Stimulated activated CD4-positive, alpha-beta T cell treated with anti-CD3 and anti-CD28 coated beads, Interleukin-4, amount 100 ng/mL, for 4 hours (primary cell): ENCODE measurements around the gene AP3B1.
"Not testable (repeated sequence)": the region's sequence is repeated elsewhere in the genome, so short reads cannot be mapped to it uniquely, and the experiment has no call there.

Experiments
- DNase-seq, 2 experiments: peaks; one replicate each; pipeline ENCODE4 v3.0.0-alpha.2; 2020

AP3B1 gene

DNA sequence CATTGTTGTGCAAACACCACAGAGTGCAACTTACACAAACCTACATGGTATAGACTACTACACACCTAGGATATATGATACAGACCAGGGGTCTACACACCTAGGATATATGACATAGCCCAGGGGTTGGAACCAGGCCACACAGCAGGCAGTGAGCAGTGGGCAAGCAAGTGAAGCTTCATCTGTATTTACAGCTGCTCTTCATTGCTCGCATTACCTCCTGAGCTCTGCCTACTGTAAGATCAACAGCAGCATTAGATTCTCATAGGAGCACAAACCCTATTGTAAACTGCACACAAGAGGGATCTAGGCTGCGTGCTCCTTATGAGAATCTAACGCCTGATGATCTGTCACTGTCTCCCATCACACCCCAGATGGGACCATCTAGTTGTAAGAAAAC, 56.6 kb downstream of the AP3B1 start:
- DNase-seq = no peak

DNA sequence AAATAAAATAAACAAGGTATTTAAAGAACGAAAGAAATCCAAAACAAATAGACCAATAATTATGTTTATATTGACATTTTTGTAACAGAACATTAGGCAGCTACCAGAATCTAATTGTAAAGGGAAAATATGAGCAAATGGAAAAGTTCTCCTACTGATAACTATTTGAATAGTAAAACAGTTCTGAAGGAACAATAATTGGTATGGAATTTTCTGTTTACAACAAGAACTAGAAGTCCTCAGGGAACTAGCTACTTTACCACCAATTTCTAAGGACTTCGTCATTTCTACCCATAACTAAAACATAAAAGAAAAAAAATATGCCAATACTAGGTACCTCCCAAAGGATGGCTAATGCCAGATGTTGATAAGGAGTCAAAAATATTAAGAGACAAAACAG, 58.5 kb downstream of the AP3B1 start:
- no peak for DNase-seq

DNA sequence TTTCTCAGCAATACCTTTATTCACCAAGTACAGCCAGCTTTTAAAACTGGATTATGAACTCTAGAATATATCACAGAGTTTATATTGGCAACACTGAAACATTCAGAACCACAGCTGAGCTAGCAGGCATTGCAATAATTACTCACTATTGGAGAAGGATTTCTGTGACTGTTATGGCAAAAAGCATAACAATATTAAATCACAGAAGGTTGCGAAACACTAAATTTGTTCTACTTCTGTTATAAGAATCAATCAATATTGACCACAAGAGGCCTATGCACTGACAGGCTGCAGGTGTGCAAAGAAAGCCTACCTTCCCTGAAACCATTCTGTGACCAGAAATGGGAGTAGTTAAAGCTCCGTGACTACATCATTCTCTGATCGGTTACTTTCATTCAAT, 59.2 kb downstream of the AP3B1 start:
- DNase-seq = no peak

DNA sequence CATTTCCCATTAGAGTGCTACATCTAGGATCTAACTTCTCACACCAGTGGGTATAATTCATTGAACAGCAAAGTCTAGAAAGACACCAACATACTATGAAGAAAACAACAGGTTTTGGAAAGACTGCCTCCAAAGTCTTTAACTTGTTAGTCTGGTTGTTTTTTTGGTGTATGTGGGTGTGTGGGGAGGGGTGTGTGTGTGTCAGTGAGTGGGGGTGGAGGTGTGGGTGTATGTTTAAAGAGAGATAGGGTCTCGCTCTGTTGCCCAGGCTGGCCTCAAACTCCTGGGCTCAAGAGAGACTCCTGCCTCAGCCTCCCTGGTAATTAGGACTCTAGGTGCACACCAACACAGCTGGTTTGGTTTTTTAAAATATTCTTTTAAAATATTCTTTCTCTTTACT, 59.7 kb downstream of the AP3B1 start:
- DNase-seq = no peak

DNA sequence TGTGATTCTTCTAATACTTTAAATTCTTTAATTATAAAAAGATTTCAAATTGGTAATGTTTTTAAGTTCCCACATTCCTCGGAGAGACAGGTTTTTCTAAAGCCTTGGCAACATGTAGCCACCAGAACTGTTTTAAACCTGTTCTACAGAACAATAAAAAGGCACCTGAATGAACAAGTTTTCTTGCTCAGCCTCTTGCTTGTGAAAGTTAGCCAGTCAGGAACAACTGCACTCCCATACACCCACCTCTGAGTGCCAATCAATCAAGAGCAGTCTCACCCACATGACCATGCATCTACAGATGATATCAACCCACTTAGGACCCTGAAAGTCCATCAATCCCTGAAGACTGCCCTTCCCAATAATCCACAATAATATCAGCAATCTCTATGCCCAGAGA, 62.3 kb downstream of the AP3B1 start:
- no peak for DNase-seq

DNA sequence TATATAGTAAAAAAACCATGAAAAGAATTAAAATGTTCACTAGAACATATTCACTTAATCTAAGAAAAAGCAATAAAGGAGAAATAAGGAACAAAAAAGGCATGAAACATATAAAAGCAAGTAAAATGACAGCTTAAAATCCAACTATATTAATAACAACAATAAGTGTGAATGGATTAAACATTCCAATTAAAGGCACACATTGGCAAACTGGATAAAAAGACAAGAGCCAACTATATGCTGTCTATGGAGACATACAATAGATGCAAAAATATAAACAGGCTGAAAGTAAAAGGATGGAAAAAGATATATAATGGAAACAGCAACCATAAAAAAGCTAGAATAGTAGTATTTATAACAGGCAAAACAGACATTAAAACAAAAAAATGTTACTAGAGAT, 70.1 kb downstream of the AP3B1 start:
- DNase-seq = no peak

DNA sequence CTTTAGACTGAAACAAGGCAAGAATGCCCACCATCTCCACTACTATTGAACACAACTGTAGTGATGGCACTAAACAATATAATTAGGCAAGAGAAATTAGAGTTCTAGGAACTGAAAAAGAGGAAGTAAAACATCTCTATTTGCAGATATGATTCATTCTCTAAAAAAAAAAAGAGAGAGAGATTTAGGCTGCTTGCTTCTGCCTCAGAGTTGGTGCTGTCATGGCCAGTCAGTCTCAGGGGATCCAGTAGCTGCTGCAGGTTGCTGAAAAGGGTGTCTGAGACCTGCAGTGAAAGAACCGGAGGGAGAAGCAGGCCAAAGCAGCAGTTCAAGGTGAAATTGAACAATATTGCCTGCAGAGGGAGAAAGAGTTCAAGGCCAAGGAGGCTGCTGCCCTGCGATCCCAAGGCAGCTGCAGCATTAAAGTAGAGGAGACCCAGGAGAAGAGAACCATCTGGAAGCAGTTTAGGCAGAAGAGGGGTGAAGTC, 72.5 kb downstream of the AP3B1 start:
- no peak for DNase-seq

DNA sequence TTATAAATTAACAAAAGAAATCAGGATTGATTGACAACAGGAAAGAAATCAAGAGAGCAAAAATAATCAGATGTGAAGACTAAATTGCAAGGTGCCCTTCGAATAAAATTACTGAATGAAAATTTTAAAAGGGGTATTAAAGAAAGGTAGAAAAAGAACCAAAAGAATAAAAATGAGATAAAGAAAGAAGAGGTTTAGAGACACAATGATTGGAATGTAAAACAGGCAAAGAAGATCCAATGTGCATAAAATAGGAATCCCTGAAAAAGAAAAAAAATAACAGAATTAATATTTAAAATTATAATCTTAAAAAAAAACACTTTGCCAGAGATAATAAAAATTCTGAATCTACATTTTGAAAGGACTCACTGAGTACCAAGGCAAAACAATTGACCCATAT, 73.0 kb downstream of the AP3B1 start:
- no peak for DNase-seq

DNA sequence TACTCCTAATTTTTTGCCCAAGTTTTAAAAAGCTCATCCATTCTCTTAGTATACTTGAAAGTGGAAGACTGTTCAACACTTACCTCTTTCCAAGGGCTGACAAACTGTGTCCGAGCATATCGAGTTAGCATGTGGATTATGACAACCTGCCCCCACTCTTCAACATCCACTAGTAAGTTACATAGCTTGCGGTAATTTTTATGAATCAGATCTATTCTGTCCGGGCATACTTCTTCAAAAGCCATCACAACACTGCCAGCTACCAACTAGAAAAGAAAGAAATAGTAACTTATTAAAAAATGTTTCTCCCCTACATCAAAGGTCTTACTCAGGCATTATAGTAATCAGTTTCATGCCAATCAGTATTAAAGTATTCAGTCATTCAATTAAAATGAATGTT, 78.5 kb downstream of the AP3B1 start:
- no peak for DNase-seq

DNA sequence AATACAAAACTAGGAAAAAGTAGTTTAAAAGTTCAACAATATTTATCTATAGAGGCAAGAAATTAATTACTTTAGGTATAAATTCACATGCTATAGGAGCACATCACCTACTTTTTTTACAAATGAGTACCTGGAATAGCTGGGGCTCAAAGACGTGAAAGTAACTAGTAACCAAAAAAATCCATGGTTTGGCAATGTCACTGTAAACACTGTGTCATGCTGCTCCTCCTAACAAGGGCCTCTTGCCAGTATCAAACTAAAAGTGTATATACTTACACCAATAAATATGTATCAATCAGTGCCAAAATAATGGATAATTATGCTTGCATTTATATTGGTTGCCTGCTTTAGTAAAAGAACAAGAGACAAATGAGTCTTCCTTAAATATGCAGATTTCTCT, 78.9 kb downstream of the AP3B1 start:
- DNase-seq = no peak

DNA sequence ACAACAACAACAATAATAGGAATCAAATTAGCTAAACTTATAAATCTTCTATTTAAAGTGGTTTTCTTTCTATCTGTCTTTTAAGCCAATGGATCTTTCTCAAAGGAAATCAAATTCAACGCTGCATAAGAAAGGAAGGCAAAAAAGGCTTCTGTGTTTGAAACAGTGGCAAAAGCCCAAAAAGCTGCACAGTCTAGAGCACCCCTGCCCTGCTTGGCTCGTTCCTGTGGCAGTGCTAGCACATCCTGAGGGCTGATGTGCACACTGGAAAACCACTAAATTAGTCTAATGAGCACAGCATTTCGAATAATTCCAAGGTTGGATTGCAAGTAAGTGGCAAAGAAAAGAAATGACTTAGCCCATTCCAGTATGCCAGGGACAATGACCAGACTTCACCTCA, 80.7 kb downstream of the AP3B1 start:
- DNase-seq = no peak

DNA sequence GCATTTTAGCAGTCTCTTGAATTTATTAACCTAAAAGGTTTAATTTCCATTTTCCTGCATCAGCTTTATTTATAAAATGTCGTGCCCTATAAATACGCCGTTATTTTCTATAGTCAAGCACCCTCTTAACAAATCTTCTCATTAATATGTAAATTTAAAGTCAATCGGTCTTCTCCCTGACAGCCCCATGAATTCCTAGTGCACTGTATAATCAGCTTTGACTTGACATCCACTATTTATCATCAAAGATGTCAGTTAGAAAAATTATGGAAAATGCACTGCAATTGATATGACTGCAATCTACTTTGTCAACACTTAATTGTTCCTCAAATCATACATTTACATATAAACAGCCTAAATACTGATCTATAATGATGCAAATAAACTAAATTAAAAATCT, 83.4 kb downstream of the AP3B1 start:
- DNase-seq = no peak

DNA sequence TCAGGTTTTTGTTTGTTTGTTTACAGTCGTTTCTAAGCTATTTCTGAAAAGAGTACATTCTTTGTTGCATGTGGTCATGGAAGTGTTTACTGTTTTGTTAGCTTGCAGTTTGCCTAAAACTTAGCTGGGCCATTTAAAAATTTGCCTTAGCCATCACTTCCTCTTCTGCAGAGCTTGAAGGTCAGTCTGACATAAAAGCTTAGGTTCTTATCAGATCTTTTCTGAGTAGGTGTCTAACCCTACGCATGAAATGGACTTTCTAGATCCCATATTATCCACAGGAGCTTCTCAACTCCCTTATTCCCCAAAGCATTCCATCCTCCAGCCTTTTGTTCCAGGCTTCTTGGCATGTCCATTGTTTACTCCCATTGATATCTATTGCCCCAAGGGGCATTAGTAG, 90.3 kb downstream of the AP3B1 start:
- DNase-seq = no peak

DNA sequence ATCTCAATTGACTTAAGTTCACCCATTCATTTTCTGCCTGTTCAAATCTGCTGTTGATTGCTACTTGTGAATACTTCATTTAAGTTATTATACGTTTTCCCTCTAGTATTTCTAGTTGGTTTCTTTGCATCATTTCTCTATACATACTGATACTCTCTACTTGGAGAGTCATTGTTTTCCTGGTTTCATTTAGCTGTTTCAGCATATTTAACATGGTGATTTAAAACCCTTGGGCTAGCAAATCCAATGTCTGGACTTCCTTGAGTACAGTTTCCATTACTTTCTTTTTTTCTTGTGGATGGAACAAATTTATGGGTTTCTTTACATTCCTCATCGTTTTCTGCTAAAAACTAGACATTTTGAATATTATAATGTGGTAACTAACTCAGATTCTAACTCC, 90.7 kb downstream of the AP3B1 start:
- DNase-seq = no peak

DNA sequence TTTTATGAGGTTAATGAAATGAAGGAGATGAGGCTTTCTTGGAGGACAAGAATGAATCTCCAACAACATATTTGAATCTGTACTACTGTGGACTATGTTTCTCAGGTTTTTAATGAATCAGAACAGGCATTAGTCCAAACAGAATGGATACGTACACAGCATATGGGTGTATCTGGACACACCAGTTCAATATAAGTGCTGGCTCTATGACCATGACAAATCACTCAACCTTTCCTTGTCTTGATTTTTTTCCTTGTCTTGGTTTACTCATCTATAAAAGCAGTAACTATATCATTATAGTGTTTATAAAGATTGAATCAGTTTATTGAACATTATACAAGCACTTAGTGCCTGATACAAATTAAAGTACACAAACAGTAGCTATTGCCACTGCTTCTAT, 104.1 kb downstream of the AP3B1 start:
- no peak for DNase-seq

DNA sequence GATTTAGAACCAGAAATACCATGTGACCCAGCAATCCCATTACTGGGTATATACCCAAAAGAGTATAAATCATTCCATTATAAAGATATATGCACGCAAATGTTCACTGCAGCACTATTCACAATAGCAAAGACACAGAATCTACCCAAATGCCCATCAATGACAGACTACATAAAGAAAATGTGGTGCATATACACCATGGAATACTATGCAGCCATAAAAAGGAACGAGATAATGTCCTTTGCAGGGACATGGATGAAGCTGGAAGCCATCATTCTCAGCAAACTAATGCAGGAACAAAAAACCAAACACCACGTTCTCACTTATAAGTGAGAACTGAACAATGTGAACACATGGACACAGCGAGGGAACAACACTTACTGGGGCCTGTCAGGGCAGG, 105.8 kb downstream of the AP3B1 start:
- DNase-seq = not testable (repeated sequence)

DNA sequence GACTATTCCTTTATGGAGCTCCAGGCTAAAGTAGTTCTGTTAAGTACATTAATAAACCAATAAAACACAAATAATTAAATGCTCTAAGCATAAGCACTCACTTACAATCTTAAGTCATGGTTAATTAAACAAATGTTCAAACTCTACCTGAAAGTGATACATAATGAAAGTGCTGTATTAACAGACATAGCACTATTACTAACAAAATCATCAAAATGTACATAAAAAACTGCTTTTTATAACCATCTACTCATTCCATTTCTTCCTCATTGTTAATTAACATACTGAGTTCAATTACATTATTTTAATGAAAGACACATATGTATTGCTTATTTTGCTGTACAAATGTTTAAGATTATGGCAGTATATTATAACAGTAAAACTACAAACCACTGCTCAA, 107.3 kb downstream of the AP3B1 start:
- DNase-seq = no peak

DNA sequence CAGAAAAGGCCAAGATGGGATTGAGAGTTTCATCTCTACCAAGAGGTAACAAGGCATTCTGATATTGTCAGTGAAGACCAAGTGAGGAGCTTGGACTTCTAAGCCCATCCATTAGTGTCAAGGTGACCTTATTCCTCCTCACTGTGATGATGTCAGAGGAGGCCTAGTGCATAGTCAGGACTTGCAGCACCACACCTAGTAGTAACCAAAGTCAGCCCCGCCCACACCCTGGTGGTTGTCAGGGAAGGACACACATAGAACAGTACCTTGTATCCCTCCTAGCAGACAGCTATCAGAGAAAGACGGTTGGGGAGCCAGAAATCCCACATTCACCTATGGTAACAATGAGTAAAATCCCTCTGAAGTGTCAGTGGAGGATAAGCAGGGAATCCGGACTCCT, 111.7 kb downstream of the AP3B1 start:
- DNase-seq = no peak

DNA sequence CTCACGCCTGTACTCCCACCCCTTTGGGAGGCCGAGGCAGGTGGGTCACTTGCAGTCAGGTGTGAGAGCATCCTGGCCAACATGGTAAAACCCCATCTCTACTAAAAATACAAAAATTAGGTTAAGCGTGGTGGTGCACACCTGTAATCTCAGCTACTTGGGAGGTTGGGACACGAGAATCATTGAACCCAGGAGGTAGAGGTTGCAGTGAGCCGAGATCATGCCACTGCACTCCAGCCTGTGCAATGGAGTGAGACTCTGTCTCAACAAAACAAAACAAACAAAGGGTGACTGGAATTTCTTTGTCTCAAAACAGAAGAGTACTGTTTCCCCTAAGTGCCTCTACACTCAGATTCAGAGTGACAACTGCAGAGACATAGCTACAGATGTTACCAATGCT, 116.1 kb downstream of the AP3B1 start:
- DNase-seq = no peak

DNA sequence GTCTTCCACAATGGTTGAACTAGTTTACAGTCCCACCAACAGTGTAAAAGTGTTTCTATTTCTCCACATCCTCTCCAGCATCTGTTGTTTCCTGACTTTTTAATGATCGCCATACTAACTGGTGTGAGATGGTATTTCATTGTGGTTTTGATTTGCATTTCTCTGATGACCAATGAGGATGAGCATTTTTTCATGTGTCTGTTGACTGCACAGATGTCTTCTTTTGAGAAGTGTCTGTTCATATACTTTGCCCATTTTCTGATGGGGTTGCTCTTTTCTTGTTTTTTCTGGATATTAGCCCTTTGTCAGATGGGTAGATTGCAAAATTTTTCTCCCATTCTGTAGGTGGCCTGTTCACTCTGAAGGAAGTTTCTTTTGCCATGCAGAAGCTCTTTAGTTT, 124.2 kb downstream of the AP3B1 start:
- DNase-seq = not testable (repeated sequence)

DNA sequence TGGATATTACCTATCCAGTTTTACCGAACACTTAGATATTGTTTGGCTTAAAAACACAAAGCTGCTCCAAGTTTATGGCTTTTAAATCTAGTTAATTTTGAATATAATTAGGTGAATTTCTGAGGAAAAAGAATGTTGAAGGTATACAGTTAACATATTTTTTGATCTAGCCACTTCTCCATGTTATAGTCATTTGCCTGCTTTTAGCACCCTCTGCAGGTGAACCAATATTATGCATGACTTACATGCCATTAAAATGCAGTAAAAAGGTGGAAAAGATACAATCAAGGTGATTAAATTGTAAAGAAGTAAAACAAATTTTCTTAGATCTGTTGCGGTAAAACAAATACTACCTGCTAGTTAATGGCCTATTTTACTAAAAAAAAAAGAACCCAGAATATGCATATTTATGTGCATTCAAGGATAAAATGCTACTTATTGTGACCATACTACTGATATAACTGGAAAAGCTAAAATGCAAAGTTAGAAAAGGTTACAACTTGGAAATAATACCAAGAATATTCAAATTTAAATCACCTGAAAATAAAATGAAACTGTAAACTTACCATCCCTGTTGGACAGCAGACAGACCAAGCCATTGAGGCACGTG, 132.1 kb downstream of the AP3B1 start:
- DNase-seq = no peak

DNA sequence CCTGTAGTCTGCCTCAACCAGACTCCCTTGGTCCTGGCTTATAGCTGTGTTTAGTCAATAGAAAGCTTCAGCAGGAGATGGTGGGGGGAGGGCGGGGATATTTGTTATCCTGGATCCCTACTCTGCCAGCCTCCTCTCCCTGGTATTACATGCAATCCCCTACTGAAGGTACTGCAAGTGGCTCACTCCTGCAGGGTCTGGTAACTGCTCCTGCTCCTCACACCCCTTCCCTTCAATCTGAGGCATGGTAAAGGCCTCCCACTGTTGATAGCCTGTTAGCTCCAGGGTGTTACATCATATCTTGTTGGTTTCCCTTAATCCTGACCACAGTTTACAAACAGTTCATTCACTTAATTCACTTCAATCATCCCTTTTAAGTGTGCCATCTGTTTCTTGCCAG, 137.5 kb downstream of the AP3B1 start:
- DNase-seq = no peak

DNA sequence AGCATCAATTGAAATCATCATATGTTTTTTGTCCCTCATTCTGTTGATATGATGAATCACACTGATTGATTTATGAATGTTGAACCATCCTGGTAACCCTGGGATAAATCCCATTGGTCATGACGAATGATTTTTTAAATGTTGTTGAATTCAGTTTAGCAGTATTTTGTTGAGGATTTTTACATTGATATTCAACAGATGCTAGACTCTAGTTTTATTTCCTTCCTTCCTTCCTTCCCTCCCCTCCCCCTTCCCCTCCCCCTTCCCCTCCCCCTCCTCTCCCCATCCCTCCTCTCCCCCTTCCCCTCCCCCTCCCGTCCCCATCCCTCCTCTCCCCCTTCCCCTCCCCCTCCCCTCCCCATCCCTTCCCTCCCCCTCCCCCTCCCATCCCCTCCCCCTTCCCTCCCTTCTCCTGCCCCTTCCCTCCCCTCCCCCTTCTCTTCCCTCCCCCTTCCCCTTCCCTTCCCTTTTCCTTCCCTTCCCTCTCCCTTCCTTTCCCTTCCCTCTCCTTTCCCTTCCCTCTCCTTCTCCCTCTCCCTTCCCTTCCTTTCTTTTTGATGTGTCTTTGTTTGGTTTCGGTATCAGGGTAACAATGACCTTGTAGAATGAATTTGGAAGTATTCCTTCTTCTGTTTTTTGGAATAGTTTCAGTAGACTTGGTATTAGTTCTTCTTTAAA, 142.8 kb downstream of the AP3B1 start:
- no peak for DNase-seq

DNA sequence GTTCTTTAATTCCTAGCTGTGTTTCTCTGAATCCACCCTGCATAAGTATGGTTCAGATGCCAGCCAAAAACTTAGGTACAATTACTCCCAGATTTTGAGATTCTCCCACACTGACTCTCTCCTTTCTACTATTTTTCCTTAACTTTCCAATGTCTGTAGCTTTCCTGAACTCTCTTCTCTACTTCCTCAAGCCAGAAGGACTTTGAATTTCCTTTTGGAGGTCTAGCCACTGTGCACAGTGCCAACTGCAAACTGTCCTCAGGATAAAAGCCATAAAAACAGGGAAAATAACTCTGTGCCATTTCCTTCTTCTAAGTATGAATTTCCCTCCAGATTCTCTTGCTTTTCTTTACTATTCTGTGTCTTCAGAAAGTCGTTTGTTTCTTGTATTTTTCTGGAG, 157.2 kb downstream of the AP3B1 start:
- DNase-seq = no peak

DNA sequence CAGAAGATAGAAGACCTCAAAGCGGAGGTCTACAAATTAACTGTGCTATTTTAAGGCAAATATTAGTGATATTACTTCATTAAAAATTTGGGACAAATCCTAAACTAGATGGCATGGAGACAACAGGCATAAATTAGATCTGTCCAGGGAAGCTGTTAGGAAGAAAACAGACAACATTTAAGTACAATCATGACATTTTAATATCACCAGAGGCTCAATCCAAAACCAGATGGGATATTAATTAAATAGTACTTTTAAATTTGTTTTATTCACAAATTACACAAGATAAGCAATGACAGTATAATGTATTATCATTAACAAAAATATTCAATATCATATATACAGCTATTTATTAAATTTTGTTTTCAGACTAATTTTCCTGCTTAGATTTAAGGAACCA, 161.1 kb downstream of the AP3B1 start:
- no peak for DNase-seq
